CD4-positive, alpha-beta T cell (primary cell): ENCODE data around the gene SPP2. TPM values are rescaled to one million over a fixed set of nuclear protein-coding genes. Genes with fewer than 3 reads are reported as not detected.

Source experiments
- ATAC-seq: fragments of 200-7000 bp; cut with Tn5 transposase; one replicate; pipeline ENCODE4 v1.10.0; 2022; ENCODE audit warnings: mild to moderate bottlenecking; ENCODE audit not compliant: poor library complexity
- CTCF ChIA-PET: fragments of 350-600 bp; sonication (Branson Sonifier 250); formaldehyde crosslinking; loops from one replicate; lab custom pipeline; 2021; ENCODE audit warnings: antibody characterized with exemption, inconsistent platforms; lab: Charles Lee
- POLR2A ChIA-PET: fragments of 350-600 bp; sonication (Branson Sonifier 250); formaldehyde crosslinking; loops from one replicate; lab custom pipeline; 2021; ENCODE audit warnings: antibody characterized with exemption, inconsistent platforms; lab: Charles Lee
- DNase-seq, 14 experiments: peaks; one replicate each; pipeline ENCODE4 v3.0.0-alpha.2; 2013 to 2020; ENCODE audit warnings: mixed read lengths in 2 of 14
- H3K27ac ChIP-seq, 2 donors: one replicate each; pipeline versions ENCODE4 v1.5.1 to v1.7.0; 2013; ENCODE audit warnings: low read length in 2 of 2, low read depth in 1 of 2, mild to moderate bottlenecking in 1 of 2
- H3K27me3 ChIP-seq, 2 experiments: 1 replicate in 1 of 2; 2 replicates in 1 of 2; pipeline versions ENCODE4 v1.6.1 to v1.7.0; 2013; ENCODE audit warnings: low read length in 2 of 2, control low read depth in 1 of 2, mild to moderate bottlenecking in 1 of 2, moderate library complexity in 1 of 2; ENCODE audit not compliant: insufficient read depth in 2 of 2, control insufficient read depth in 1 of 2
- H3K36me3 ChIP-seq: one replicate; pipeline ENCODE4 v1.6.1; 2013; ENCODE audit warnings: low read length, control low read depth; ENCODE audit not compliant: insufficient read depth
- H3K4me1 ChIP-seq: one replicate; pipeline ENCODE4 v1.6.1; 2013; ENCODE audit warnings: low read length, control low read depth; ENCODE audit not compliant: insufficient read depth
- H3K4me3 ChIP-seq: one replicate; pipeline ENCODE4 v1.5.1; 2013; ENCODE audit warnings: mild to moderate bottlenecking, low read length, moderate library complexity
- H3K9me3 ChIP-seq, 2 experiments: 1 replicate in 1 of 2; 2 replicates in 1 of 2; pipeline versions ENCODE4 v1.6.1 to v1.7.0; 2013; ENCODE audit warnings: low read length in 2 of 2, mild to moderate bottlenecking in 2 of 2, control low read depth in 1 of 2, moderate library complexity in 1 of 2; ENCODE audit not compliant: control insufficient read depth in 1 of 2, insufficient read depth in 1 of 2
- H3K27ac Mint-ChIP-seq: one replicate; pipeline ENCODE4 v1.8.0; 2020; ENCODE audit warnings: mixed read lengths
- H3K27me3 Mint-ChIP-seq: one replicate; pipeline ENCODE4 v1.8.0; 2021; ENCODE audit warnings: mixed read lengths
- H3K36me3 Mint-ChIP-seq: one replicate; pipeline ENCODE4 v1.8.0; 2021; ENCODE audit warnings: low read depth, mixed read lengths
- H3K4me1 Mint-ChIP-seq: one replicate; pipeline ENCODE4 v1.8.0; 2021; ENCODE audit warnings: low read depth, mixed read lengths
- H3K4me3 Mint-ChIP-seq: one replicate; pipeline ENCODE4 v1.8.0; 2020; ENCODE audit warnings: mild to moderate bottlenecking, mixed read lengths
- H3K9me3 Mint-ChIP-seq: one replicate; pipeline ENCODE4 v1.8.0; 2020; ENCODE audit warnings: mixed read lengths
- CTCF ChIP-seq: fragments of 200-600 bp; IDR thresholded peaks from one replicate; pipeline ENCODE4 v1.8.0; 2022; ENCODE audit warnings: antibody characterized with exemption, mild to moderate bottlenecking
- intact Hi-C, 2 experiments: fragments of 100-400 bp; cut with DNase I in 1 of 2; cut with micrococcal nuclease in 1 of 2; formaldehyde crosslinking; loops; one replicate each; pipeline versions ENCODE4 v1.15.1 to v1.9.0; 2023 to 2025; cut with DNase I, micrococcal nuclease
- total RNA-seq, 174 experiments: library from RNA in 2 of 174; stranded (reverse) in 2 of 174; gene quantifications; one replicate each; pipeline ENCODE4 v1.2.3 and lab custom pipeline; 2021 to 2026

The SPP2 gene
- total RNA-seq, 2 experiments from 2014 or later = not detected

- Mint-ChIP-seq H3K9me3 (peaks cover 2% of the 10 kb centered on the region), H3K4me3 (no peak overlapping the region), H3K27me3 (no peaks in the 10 kb centered on the region), H3K36me3 (no peaks in the 10 kb centered on the region), H3K4me1 (peaks cover 5% of the 10 kb centered on the region), H3K27ac (no peak overlapping the region)
- no peak overlapping the region for H3K4me3 ChIP-seq
- CTCF ChIA-PET = no interaction called here
- no peaks in the 10 kb centered on the region for H3K9me3 ChIP-seq
- no peak for DNase-seq
- ATAC-seq = no peak
- POLR2A ChIA-PET = no interaction called here
- H3K4me1 ChIP-seq = no peaks in the 10 kb centered on the region
- peaks cover 0 to 1% of the 10 kb centered on the region in 2 experiments for H3K27me3 ChIP-seq
- H3K27ac ChIP-seq = no peak overlapping the region
- TF ChIP-seq CTCF = no peak
- intact Hi-C loops = no loop called here
- H3K36me3 ChIP-seq = no peaks in the 10 kb centered on the region
Observed at GRCh38 chr2:234047361-234047760, 3.1 kb upstream of the SPP2 start.

- Histone ChIP-seq H3K4me3 (no peak overlapping the region), H3K27ac (no peak overlapping the region), H3K9me3 (no peaks in the 10 kb centered on the region), H3K4me1 (no peaks in the 10 kb centered on the region), H3K36me3 (no peaks in the 10 kb centered on the region), H3K27me3 (peaks cover 0 to 2% of the 10 kb centered on the region in 2 experiments)
- no peak for ATAC-seq
- CTCF ChIA-PET = no interaction called here
- no peak overlapping the region for H3K4me3 Mint-ChIP-seq
- peaks cover 5% of the 10 kb centered on the region for H3K4me1 Mint-ChIP-seq
- no peaks in the 10 kb centered on the region for H3K36me3 Mint-ChIP-seq
- no peak overlapping the region for H3K27ac Mint-ChIP-seq
- intact Hi-C loops = no loop called here
- no peaks in the 10 kb centered on the region for H3K27me3 Mint-ChIP-seq
- no peak for DNase-seq
- no peak for TF ChIP-seq CTCF
- POLR2A ChIA-PET = no interaction called here
- H3K9me3 Mint-ChIP-seq = peaks cover 2% of the 10 kb centered on the region
Observed at GRCh38 chr2:234048049-234048448, 2.5 kb upstream of the SPP2 start.

GRCh38 chr2:234051374-234052070 is 1.0 kb downstream of the SPP2 start:
- Histone ChIP-seq H3K4me3 (no peak overlapping the region), H3K27ac (no peak overlapping the region), H3K36me3 (no peaks in the 10 kb centered on the region), H3K4me1 (no peaks in the 10 kb centered on the region), H3K9me3 (no peaks in the 10 kb centered on the region), H3K27me3 (peaks cover 0 to 2% of the 10 kb centered on the region in 2 experiments)
- H3K27ac Mint-ChIP-seq = no peak overlapping the region
- ChIA-PET CTCF (no interaction called here), POLR2A (no interaction called here)
- TF ChIP-seq CTCF = no peak
- ATAC-seq (no peak), DNase-seq (no peak)
- no peaks in the 10 kb centered on the region for H3K27me3 Mint-ChIP-seq
- H3K4me3 Mint-ChIP-seq = no peak overlapping the region
- intact Hi-C loops = no loop called here
- no peaks in the 10 kb centered on the region for H3K36me3 Mint-ChIP-seq
- H3K9me3 Mint-ChIP-seq = peaks cover 2% of the 10 kb centered on the region
- peaks cover 5% of the 10 kb centered on the region for H3K4me1 Mint-ChIP-seq
